Smooth muscle cell (in vitro differentiated cells): ENCODE data around the gene RERG. TPM values are rescaled to one million over a fixed set of nuclear protein-coding genes. Genes with fewer than 3 reads are reported as not detected.

Source experiments
- DNase-seq: peaks from one replicate; lab custom pipeline; 2025; ENCODE audit not compliant: unreplicated experiment; lab: John Stamatoyannopoulos, UW
- H2AFZ ChIP-seq: fragments of 200-600 bp; sonication (generic); 2 replicates; pipeline ENCODE4 v1.6.0; 2016; ENCODE audit warnings: antibody characterized with exemption, low read depth, mild to moderate bottlenecking
- H3F3A ChIP-seq: fragments of 200-600 bp; sonication (generic); 2 replicates; pipeline ENCODE4 v1.6.0; 2017; ENCODE audit warnings: antibody characterized with exemption, low read depth
- H3K27ac ChIP-seq: fragments of 200-600 bp; sonication (generic); 2 replicates; pipeline ENCODE4 v1.5.1; 2016; ENCODE audit warnings: low read depth, mild to moderate bottlenecking
- H3K27me3 ChIP-seq: fragments of 200-600 bp; sonication (generic); 2 replicates; pipeline ENCODE4 v1.6.1; 2016; ENCODE audit warnings: low read depth, mild to moderate bottlenecking
- H3K36me3 ChIP-seq: fragments of 200-600 bp; sonication (generic); 2 replicates; pipeline ENCODE4 v1.5.1; 2016; ENCODE audit warnings: low read depth
- H3K4me1 ChIP-seq: fragments of 200-600 bp; sonication (generic); 2 replicates; pipeline ENCODE4 v1.5.1; 2016; ENCODE audit warnings: low read depth
- H3K4me2 ChIP-seq: fragments of 200-600 bp; sonication (generic); 2 replicates; pipeline ENCODE4 v1.6.0; 2016; ENCODE audit warnings: mild to moderate bottlenecking
- H3K4me3 ChIP-seq: fragments of 200-600 bp; sonication (generic); 2 replicates; pipeline ENCODE4 v1.5.1; 2016; ENCODE audit warnings: mild to moderate bottlenecking
- H3K79me2 ChIP-seq: fragments of 200-600 bp; sonication (generic); 2 replicates; pipeline ENCODE4 v1.6.0; 2016; ENCODE audit warnings: low read depth, mild to moderate bottlenecking
- H3K9ac ChIP-seq: fragments of 200-600 bp; sonication (generic); 2 replicates; pipeline ENCODE4 v1.6.0; 2016; ENCODE audit warnings: low read depth
- H3K9me3 ChIP-seq: fragments of 200-600 bp; sonication (generic); replicated peaks from 2 replicates; pipeline ENCODE4 v1.5.1; 2016; ENCODE audit warnings: low read depth
- H4K20me1 ChIP-seq: fragments of 200-600 bp; sonication (generic); 2 replicates; pipeline ENCODE4 v1.6.0; 2016; ENCODE audit warnings: low read depth
- CTCF ChIP-seq: fragments of 200-600 bp; sonication (generic); IDR thresholded peaks from 2 replicates; pipeline ENCODE4 v1.5.1; 2017; ENCODE audit warnings: borderline replicate concordance, mild to moderate bottlenecking, antibody characterized with exemption; ENCODE audit not compliant: insufficient read depth, poor library complexity, severe bottlenecking
- WGBS: methylation state at CpG from one replicate; pipeline ENCODE4 v1.1.7; 2016; ENCODE audit warnings: low lambda C conversion rate; 5-methylcytosine and 5-hydroxymethylcytosine counted together
- polyA plus RNA-seq: library from polyadenylated mRNA; unstranded; fragments of >200 nt; fragmentation: Nextera tagmentation; extraction: Ambion mirVana; gene quantifications from 2 replicates; pipeline ENCODE4 v1.2.1, GENCODE V29; 2016
- total RNA-seq: library from RNA; depleted of rRNA; stranded (reverse); fragments of >200 nt; gene quantifications from 2 replicates; pipeline ENCODE4 v1.2.3, GENCODE V29; 2014

The RERG gene
- total and polyA plus RNA-seq, 2 experiments from 2014 or later: 0.04 TPM; not detected in 1

- Histone ChIP-seq H3K27ac (no peak overlapping the region), H3K4me2 (no peak overlapping the region), H3K79me2 (no peaks in the 10 kb centered on the region), H3K9ac (no peak overlapping the region), H3K4me3 (no peak overlapping the region), H3K4me1 (no peaks in the 10 kb centered on the region), H3K36me3 (no peaks in the 10 kb centered on the region), H3F3A (no peaks in the 10 kb centered on the region), H2AFZ (no peak overlapping the region), H3K27me3 (peaks cover 6% of the 10 kb centered on the region), H4K20me1 (no peaks in the 10 kb centered on the region), H3K9me3 (no peaks in the 10 kb centered on the region)
- no peak for DNase-seq
- no peak for TF ChIP-seq CTCF
- WGBS: 92% methylated on average over 4 of the region's 4 CpGs
Observed at GRCh38 chr12:15244926-15245325, 23.7 kb upstream of the RERG start.

GRCh38 chr12:15244341-15244740 is 23.1 kb upstream of the RERG start:
- Histone ChIP-seq H3F3A (no peaks in the 10 kb centered on the region), H3K4me2 (no peak overlapping the region), H3K36me3 (no peaks in the 10 kb centered on the region), H3K9ac (no peak overlapping the region), H3K27me3 (peaks cover 9% of the 10 kb centered on the region), H3K79me2 (no peaks in the 10 kb centered on the region), H2AFZ (no peak overlapping the region), H3K4me1 (no peaks in the 10 kb centered on the region), H4K20me1 (no peaks in the 10 kb centered on the region), H3K27ac (no peak overlapping the region), H3K9me3 (no peaks in the 10 kb centered on the region), H3K4me3 (no peak overlapping the region)
- DNase-seq: no peak
- TF ChIP-seq CTCF: no peak
- 83% methylated on average over 2 of the region's 2 CpGs for WGBS

GRCh38 chr12:15243102-15243501 is 21.9 kb upstream of the RERG start:
- Histone ChIP-seq H3K9me3 (no peaks in the 10 kb centered on the region), H3K4me3 (no peak overlapping the region), H3K27ac (no peak overlapping the region), H3K79me2 (no peaks in the 10 kb centered on the region), H3K4me2 (no peak overlapping the region), H3F3A (no peaks in the 10 kb centered on the region), H2AFZ (no peak overlapping the region), H3K9ac (no peak overlapping the region), H3K4me1 (no peaks in the 10 kb centered on the region), H3K27me3 (peaks cover 20% of the 10 kb centered on the region), H3K36me3 (no peaks in the 10 kb centered on the region), H4K20me1 (no peaks in the 10 kb centered on the region)
- no peak for TF ChIP-seq CTCF
- WGBS: 75% methylated on average over 3 of the region's 3 CpGs
- no peak for DNase-seq

- Histone ChIP-seq H3K27ac (no peak overlapping the region), H3K79me2 (no peaks in the 10 kb centered on the region), H2AFZ (no peak overlapping the region), H3K36me3 (no peaks in the 10 kb centered on the region), H3K27me3 (peaks cover 29% of the 10 kb centered on the region), H3F3A (no peaks in the 10 kb centered on the region), H3K9ac (no peak overlapping the region), H3K4me1 (no peaks in the 10 kb centered on the region), H3K4me3 (no peak overlapping the region), H3K9me3 (no peaks in the 10 kb centered on the region), H4K20me1 (no peaks in the 10 kb centered on the region), H3K4me2 (no peak overlapping the region)
- no peak for TF ChIP-seq CTCF
- 79% methylated on average over 4 of the region's 4 CpGs for WGBS
- DNase-seq: no peak
Observed at GRCh38 chr12:15240898-15241297, 19.7 kb upstream of the RERG start.
